SU-DHL-6 (cell line): ENCODE data around the gene TLCD2.

Source experiments
- H2AFZ ChIP-seq: fragments of 200-600 bp; sonication (generic); 2 replicates; pipeline ENCODE4 v1.6.1; 2014; ENCODE audit warnings: low read depth, mild to moderate bottlenecking, moderate library complexity, mixed read lengths, antibody characterized with exemption, low read length; ENCODE audit not compliant: severe bottlenecking
- H3F3A ChIP-seq: fragments of 200-600 bp; shearing (Covaris generic); 2 replicates; pipeline ENCODE4 v1.6.0; 2016; ENCODE audit warnings: antibody characterized with exemption, mild to moderate bottlenecking; ENCODE audit not compliant: insufficient read depth
- H3K27ac ChIP-seq: fragments of 200-600 bp; sonication (generic); 2 replicates; pipeline ENCODE4 v1.5.1; 2016; ENCODE audit warnings: low read depth, mild to moderate bottlenecking, low read length, moderate library complexity, mixed read lengths
- H3K27me3 ChIP-seq: fragments of 200-600 bp; sonication (generic), shearing (Covaris generic); 2 replicates; pipeline ENCODE4 v1.6.0; 2014; ENCODE audit warnings: mild to moderate bottlenecking, low read length
- H3K36me3 ChIP-seq: fragments of 200-600 bp; sonication (generic); 2 replicates; pipeline ENCODE4 v1.6.1; 2014; ENCODE audit warnings: mild to moderate bottlenecking, low read length, mixed read lengths
- H3K4me2 ChIP-seq: fragments of 300-600, 200-600 bp; shearing (Covaris generic), sonication (generic); 2 replicates; pipeline ENCODE4 v1.6.0; 2014; ENCODE audit warnings: low read length, low read depth, mild to moderate bottlenecking; ENCODE audit not compliant: poor library complexity, severe bottlenecking
- H3K4me3 ChIP-seq: fragments of 200-600 bp; sonication (generic); 2 replicates; pipeline ENCODE4 v1.5.1; 2014; ENCODE audit warnings: antibody characterized with exemption, low read length, mild to moderate bottlenecking, mixed read lengths; ENCODE audit not compliant: insufficient read depth, poor library complexity, severe bottlenecking
- H3K79me2 ChIP-seq: fragments of 200-600 bp; sonication (generic); 2 replicates; pipeline ENCODE4 v1.6.1; 2014; ENCODE audit warnings: mild to moderate bottlenecking, low read length, moderate library complexity; ENCODE audit not compliant: insufficient read depth
- H3K9ac ChIP-seq: fragments of 200-600 bp; sonication (generic); 2 replicates; pipeline ENCODE4 v1.7.0; 2014; ENCODE audit warnings: mild to moderate bottlenecking, low read length
- H3K9me2 ChIP-seq: fragments of 200-600 bp; sonication (generic); replicated peaks from 2 replicates; pipeline ENCODE4 v1.6.1; 2014; ENCODE audit warnings: low read length; ENCODE audit not compliant: insufficient read depth
- H3K9me3 ChIP-seq: fragments of 200-600 bp; sonication (generic); 2 replicates; pipeline ENCODE4 v1.6.1; 2014; ENCODE audit warnings: low read length, mixed read lengths; ENCODE audit not compliant: insufficient read depth
- H4K20me1 ChIP-seq: fragments of 200-600 bp; sonication (generic); 2 replicates; pipeline ENCODE4 v1.6.1; 2014; ENCODE audit warnings: low read depth, mild to moderate bottlenecking, antibody characterized with exemption, low read length, moderate library complexity, mixed read lengths
- CTCF ChIP-seq: fragments of 200-600 bp; sonication (generic); IDR thresholded peaks from one replicate; pipeline ENCODE4 v1.5.1; 2017; ENCODE audit warnings: antibody characterized with exemption, mild to moderate bottlenecking, low read length, moderate library complexity; ENCODE audit not compliant: insufficient read depth, poor library complexity, severe bottlenecking
- EZH2phosphoT487 ChIP-seq: fragments of 200-600 bp; sonication (generic), shearing (Covaris generic); conservative IDR thresholded peaks from 2 replicates; pipeline ENCODE4 v1.6.1; 2018; ENCODE audit warnings: mild to moderate bottlenecking, antibody characterized with exemption, low read length, moderate library complexity, mixed read lengths

The TLCD2 gene

DNA sequence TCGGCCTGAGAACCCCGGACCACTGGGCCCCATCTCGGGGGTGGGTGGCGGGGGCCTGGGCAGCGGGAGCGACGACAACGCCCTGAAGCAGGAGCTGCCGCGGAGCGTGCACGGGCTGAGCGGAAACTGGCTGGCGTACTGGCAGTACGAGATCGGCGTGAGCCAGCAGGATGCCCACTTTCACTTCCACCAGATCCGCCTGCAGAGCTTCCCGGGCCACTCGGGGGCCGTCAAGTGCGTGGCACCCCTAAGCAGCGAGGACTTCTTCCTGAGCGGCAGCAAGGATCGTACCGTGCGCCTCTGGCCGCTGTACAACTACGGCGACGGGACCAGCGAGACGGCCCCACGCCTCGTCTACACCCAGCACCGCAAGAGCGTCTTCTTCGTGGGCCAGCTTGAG lies 23.6 kb upstream of the TLCD2 start:
- H3K27ac ChIP-seq: no peak overlapping the region
- no peaks in the 10 kb centered on the region for H3K9me2 ChIP-seq
- no peaks in the 10 kb centered on the region for H3K36me3 ChIP-seq
- H3K27me3 ChIP-seq: no peaks in the 10 kb centered on the region
- no peak overlapping the region for H3K4me3 ChIP-seq
- TF ChIP-seq CTCF (no peak), EZH2phosphoT487 (no peak)
- no peaks in the 10 kb centered on the region for H3K9me3 ChIP-seq
- H3K79me2 ChIP-seq: no peaks in the 10 kb centered on the region
- H3F3A ChIP-seq: no peaks in the 10 kb centered on the region
- H2AFZ ChIP-seq: no peak overlapping the region
- H4K20me1 ChIP-seq: no peaks in the 10 kb centered on the region
- no peak overlapping the region for H3K4me2 ChIP-seq
- no peak overlapping the region for H3K9ac ChIP-seq

GRCh38 chr17:1732833-1733321 lies 22.7 kb upstream of the TLCD2 start:
- Histone ChIP-seq H3K4me2 (no peak overlapping the region), H3K27me3 (no peaks in the 10 kb centered on the region), H3K9me3 (no peaks in the 10 kb centered on the region), H3K9me2 (no peaks in the 10 kb centered on the region), H3K79me2 (no peaks in the 10 kb centered on the region), H3K36me3 (no peaks in the 10 kb centered on the region), H3K27ac (no peak overlapping the region), H3F3A (no peaks in the 10 kb centered on the region), H2AFZ (no peak overlapping the region), H3K9ac (no peak overlapping the region), H4K20me1 (no peaks in the 10 kb centered on the region), H3K4me3 (no peak overlapping the region)
- no peak for TF ChIP-seq CTCF
- TF ChIP-seq EZH2phosphoT487: no peak

DNA sequence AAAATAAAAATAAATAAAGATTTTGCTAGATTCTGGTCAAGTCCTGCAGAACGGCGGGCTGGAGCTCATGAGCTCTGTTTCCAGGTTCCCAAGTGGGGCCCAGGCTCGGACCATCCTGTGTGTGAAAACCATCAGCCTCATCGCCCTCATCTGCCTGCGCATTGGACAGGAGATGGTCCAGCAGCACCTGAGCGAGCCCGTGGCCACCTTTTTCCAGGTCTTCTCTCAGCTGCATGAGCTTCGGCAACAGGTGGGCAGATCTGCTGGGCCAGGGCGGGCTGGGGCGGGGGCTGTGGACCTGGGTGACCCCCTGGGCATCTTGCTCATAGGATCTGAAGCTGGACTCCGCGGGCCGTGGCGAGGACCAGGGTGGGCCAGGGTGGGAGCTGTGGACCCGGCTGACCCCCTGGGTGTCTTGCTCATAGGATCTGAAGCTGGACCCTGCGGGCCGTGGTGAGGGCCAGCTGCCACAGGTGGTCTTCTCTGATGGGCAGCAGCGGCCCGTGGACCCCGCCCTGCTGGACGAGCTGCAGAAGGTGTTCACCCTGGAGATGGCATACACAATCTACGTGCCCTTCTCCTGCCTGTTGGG lies 22.2 kb upstream of the TLCD2 start:
- H3K27me3 ChIP-seq: no peaks in the 10 kb centered on the region
- no peaks in the 10 kb centered on the region for H3F3A ChIP-seq
- no peaks in the 10 kb centered on the region for H3K79me2 ChIP-seq
- TF ChIP-seq CTCF (no peak), EZH2phosphoT487 (no peak)
- no peak overlapping the region for H3K9ac ChIP-seq
- H3K9me3 ChIP-seq: no peaks in the 10 kb centered on the region
- H3K4me3 ChIP-seq: no peak overlapping the region
- no peak overlapping the region for H3K27ac ChIP-seq
- H2AFZ ChIP-seq: no peak overlapping the region
- H3K4me2 ChIP-seq: no peak overlapping the region
- H4K20me1 ChIP-seq: no peaks in the 10 kb centered on the region
- H3K9me2 ChIP-seq: no peaks in the 10 kb centered on the region
- H3K36me3 ChIP-seq: no peaks in the 10 kb centered on the region
